Lung (tissue), 10 donors: ENCODE data around the gene GOLGA8B. TPM values are rescaled to one million over a fixed set of nuclear protein-coding genes. Genes with fewer than 3 reads are reported as not detected.
A peak's percentile ranks its signal among the peaks of the same experiment; 100 is the strongest.
"Not testable (repeated sequence)": the region's sequence is repeated elsewhere in the genome, so short reads cannot be mapped to it uniquely, and the experiment has no call there.

ENCODE experiments used
- ATAC-seq: fragments of 200-7000 bp; cut with Tn5 transposase; one replicate; pipeline ENCODE4 v1.9.1; 2020; ENCODE audit warnings: moderate number of reproducible peaks; ENCODE audit not compliant: insufficient read depth, low FRiP score
- DNase-seq, 3 donors: peaks; one replicate each; pipeline ENCODE4 v3.0.0-alpha.2; 2013 to 2017
- H3K27ac ChIP-seq, 2 donors: one replicate each; pipeline ENCODE4 v1.5.1; 2013; ENCODE audit warnings: mild to moderate bottlenecking in 2 of 2, moderate library complexity in 2 of 2, control low read depth in 1 of 2, inconsistent platforms in 1 of 2, low read depth in 1 of 2, low read length in 1 of 2
- H3K27me3 ChIP-seq, 3 donors: one replicate each; pipeline ENCODE4 v1.5.1; 2013; ENCODE audit warnings: low read length in 2 of 3; ENCODE audit not compliant: control insufficient read depth in 3 of 3, insufficient read depth in 3 of 3
- H3K36me3 ChIP-seq, 4 donors: one replicate each; pipeline ENCODE4 v1.5.1; 2013; ENCODE audit warnings: low read length in 4 of 4, mild to moderate bottlenecking in 1 of 4, moderate library complexity in 1 of 4; ENCODE audit not compliant: control insufficient read depth in 4 of 4, insufficient read depth in 4 of 4
- H3K4me1 ChIP-seq, 5 donors: one replicate each; pipeline ENCODE4 v1.5.1; 2013; ENCODE audit warnings: low read length in 5 of 5, mild to moderate bottlenecking in 2 of 5, moderate library complexity in 1 of 5; ENCODE audit not compliant: control insufficient read depth in 5 of 5, insufficient read depth in 5 of 5
- H3K4me3 ChIP-seq: one replicate; pipeline ENCODE4 v1.5.1; 2013; ENCODE audit warnings: mild to moderate bottlenecking, control low read depth, moderate library complexity
- H3K9ac ChIP-seq, 2 donors: one replicate each; pipeline ENCODE4 v1.5.1; 2013; ENCODE audit warnings: low read length in 2 of 2, control low read depth in 1 of 2; ENCODE audit not compliant: insufficient read depth in 1 of 2
- H3K9me3 ChIP-seq, 4 donors: one replicate each; pipeline ENCODE4 v1.5.1; 2013; ENCODE audit warnings: low read length in 3 of 4, mild to moderate bottlenecking in 1 of 4, moderate library complexity in 1 of 4; ENCODE audit not compliant: control insufficient read depth in 4 of 4, insufficient read depth in 3 of 4
- WGBS, 2 donors: extraction: QIAGEN DNeasy Blood & Tissue Kit; methylation state at CpG; one replicate each; pipeline ENCODE4 v1.1.7; 2013; 5-methylcytosine and 5-hydroxymethylcytosine counted together
- polyA plus RNA-seq, 2 donors: library from polyadenylated mRNA; stranded (reverse); fragments of 200-250 nt; gene quantifications; one replicate each; pipeline ENCODE4 v1.2.1, GENCODE V29; 2013
- total RNA-seq, 2 donors: library from RNA; depleted of rRNA in 1 of 2; stranded (reverse); fragments of >200 nt in 1 of 2; gene quantifications; one replicate each; pipeline ENCODE4 v1.2.1, GENCODE V29; 2014 to 2021
- donor health status: Bipolar disorder and iron deficiency.
- donor health status: healthy.
- donor health status: DM: yes; HTN: yes; CAD: no.

The GOLGA8B gene
- total and polyA plus RNA-seq, 4 donors, result 5.9 to 92.3 (median 67.0) TPM

- not testable (repeated sequence) for ATAC-seq, H3K27me3 ChIP-seq, H3K4me3 ChIP-seq, H3K36me3 ChIP-seq, H3K9me3 ChIP-seq, DNase-seq, H3K9ac ChIP-seq, H3K27ac ChIP-seq, H3K4me1 ChIP-seq
- WGBS, 2 donors, result 67 to 83% methylated on average over 13 of the region's 13 CpGs
These were observed 11.3 kb downstream of the GOLGA8B start for GRCh38 chr15:34572019-34572641.

DNA sequence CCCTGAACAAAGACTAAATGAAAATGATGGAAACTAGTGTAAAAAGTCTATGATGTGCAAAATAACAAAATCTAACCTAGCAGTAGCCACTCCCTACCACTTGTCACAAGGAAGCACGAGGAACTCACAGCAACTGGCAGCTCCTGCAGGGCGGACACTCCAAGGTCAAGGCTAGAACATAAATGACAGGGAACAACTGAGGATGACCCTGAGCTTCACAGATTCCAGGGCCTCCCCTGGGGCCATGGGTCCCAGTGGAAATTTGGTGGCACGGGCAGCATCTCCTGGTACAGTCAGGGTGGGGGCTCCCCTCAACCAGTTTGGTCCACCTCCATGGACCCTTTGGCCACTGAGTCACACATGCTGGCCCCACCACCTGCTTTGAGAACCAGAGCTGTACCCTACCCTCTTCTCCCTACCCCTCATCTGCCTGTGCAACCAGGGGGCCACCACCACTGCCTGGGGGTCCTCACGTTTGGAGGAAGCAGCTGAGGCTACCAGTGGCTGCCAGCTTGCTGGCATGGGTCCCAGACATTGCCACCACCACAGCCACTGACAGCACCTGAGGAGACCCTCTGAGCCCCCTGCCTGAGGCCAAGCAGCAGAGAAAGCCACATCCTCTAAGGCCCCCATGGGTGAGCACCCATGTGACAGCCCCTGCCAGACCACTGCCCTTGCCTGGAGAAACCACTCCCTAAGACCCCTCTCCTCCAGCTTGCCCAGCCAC is 13.6 kb downstream of the GOLGA8B start:
- not testable (repeated sequence) for H3K27me3 ChIP-seq

DNA sequence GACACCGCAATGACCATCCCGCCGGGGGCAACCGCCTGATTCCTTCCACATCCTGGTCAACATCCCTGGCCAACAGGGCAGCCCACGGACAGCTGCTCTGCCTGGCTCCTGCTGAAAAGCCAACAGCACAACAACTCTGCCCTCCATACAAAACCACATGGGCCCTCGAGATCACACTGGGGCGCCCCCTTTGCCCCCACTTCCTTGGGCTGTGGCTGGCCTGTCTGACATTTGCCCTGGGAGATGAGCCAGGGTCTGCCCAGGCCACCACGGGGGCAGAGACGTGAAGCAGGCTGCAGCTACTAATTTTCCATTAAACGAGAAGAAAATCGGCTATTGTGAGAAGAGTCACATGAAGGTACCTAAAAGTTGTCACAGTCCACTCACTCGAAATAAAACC is 16.3 kb downstream of the GOLGA8B start:
- DNase-seq, ATAC-seq: not testable (repeated sequence)
- 87 to 90% methylated on average over 6 to 7 of the region's 12 CpGs for WGBS, 2 donors

More for the DNA sequence above, 13.6 kb downstream of the GOLGA8B start:
- peak; percentile 19 for ATAC-seq
- not testable (repeated sequence) for H3K9me3 ChIP-seq, H3K9ac ChIP-seq, H3K27ac ChIP-seq, H3K4me1 ChIP-seq, H3K36me3 ChIP-seq, H3K4me3 ChIP-seq, DNase-seq
- 87 to 89% methylated on average over 1 to 4 of the region's 4 CpGs for WGBS, 2 donors

DNA sequence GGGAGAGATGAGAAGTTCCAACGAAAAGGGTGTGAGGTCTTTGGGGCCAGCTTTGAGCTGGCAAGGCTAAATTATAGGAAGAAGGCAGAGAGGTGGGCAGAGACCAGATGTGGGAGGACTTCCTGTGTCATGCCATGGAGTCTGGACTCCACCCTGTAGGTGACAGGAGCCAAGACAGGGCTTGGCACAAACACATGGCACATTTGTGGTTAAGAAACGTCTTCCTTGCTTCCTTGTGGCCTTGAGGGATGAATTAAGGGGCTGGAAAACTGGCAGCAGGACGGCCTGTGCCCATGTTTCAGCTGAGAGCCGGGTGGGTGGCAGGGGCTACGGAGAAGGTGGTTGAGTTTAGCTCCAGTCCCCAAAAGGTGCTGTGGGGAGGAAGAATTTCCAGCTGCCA is 18.7 kb downstream of the GOLGA8B start:
- not testable (repeated sequence) for H3K27ac ChIP-seq, ATAC-seq, H3K9me3 ChIP-seq, DNase-seq, H3K4me3 ChIP-seq, H3K9ac ChIP-seq, H3K36me3 ChIP-seq, H3K4me1 ChIP-seq, H3K27me3 ChIP-seq
- WGBS, 2 donors, result 75% methylated on average over 5 of the region's 5 CpGs; no CpG with 5 or more reads in 1 of the 2 donors

More for the DNA sequence above, 16.3 kb downstream of the GOLGA8B start:
- not testable (repeated sequence) for H3K4me1 ChIP-seq, H3K36me3 ChIP-seq, H3K4me3 ChIP-seq, H3K9ac ChIP-seq, H3K27ac ChIP-seq, H3K27me3 ChIP-seq, H3K9me3 ChIP-seq

DNA sequence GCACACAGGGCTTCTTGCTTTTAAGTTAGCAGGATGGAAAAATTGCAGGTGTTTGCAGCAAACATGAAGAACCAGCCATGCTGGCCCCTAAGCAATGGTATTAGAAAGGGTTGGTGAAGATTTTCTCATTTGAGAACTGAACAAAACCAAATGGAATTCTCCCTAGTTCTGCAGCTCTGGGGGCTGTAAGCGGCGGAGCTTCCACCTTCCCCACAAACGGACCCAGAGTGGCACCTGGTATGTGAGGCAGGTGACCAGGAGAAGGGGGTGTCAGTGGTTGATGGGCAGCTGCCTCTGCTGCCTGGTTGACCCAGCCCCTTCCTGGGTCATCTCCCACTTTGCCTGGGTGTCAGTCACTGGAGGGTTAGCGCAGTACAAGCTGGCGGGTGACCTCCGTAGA is 22.6 kb downstream of the GOLGA8B start:
- H3K9ac ChIP-seq, H3K36me3 ChIP-seq, ATAC-seq, H3K4me1 ChIP-seq, H3K4me3 ChIP-seq, H3K9me3 ChIP-seq, H3K27ac ChIP-seq, DNase-seq, H3K27me3 ChIP-seq: not testable (repeated sequence)
- 87 to 100% methylated on average over 3 of the region's 6 CpGs for WGBS, 2 donors

DNA sequence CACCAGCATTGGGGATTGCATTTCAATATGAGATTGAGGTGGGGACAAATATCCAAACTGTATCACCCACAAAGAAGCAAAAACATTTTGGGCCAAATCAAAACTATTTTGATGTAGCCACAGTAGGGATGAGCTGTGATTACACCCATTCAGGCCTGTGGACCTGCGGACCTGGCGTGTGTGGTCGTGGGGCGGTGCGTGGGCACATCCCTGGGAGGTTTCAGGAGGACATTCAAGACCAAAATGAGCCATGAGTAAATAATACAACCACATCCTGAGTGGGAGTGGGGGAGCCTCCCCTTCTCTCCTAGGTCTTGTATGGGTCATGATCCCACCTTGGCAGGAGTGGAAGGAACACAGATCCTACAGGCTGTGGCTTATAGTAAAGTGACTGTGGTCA is 23.7 kb downstream of the GOLGA8B start:
- WGBS, 2 donors, result 96 to 99% methylated on average over 5 of the region's 5 CpGs

GRCh38 chr15:34555162-34555561 is 28.3 kb downstream of the GOLGA8B start:
- not testable (repeated sequence) for ATAC-seq, H3K27me3 ChIP-seq, H3K27ac ChIP-seq, H3K9ac ChIP-seq, H3K4me1 ChIP-seq, DNase-seq, H3K4me3 ChIP-seq, H3K36me3 ChIP-seq, H3K9me3 ChIP-seq
- no CpG with 5 or more reads among the region's 7 CpGs for WGBS, 2 donors

More for the DNA sequence above, 23.7 kb downstream of the GOLGA8B start:
- not testable (repeated sequence) for ATAC-seq, H3K9me3 ChIP-seq, H3K36me3 ChIP-seq, H3K4me3 ChIP-seq, DNase-seq, H3K27ac ChIP-seq, H3K27me3 ChIP-seq, H3K4me1 ChIP-seq, H3K9ac ChIP-seq

- not testable (repeated sequence) for ATAC-seq, H3K27me3 ChIP-seq, H3K4me3 ChIP-seq, H3K36me3 ChIP-seq, H3K4me1 ChIP-seq, DNase-seq, H3K27ac ChIP-seq, H3K9ac ChIP-seq, H3K9me3 ChIP-seq
- 92% methylated on average over 5 of the region's 9 CpGs; no CpG with 5 or more reads in 1 of the 2 donors for WGBS, 2 donors
These were observed 28.7 kb downstream of the GOLGA8B start for GRCh38 chr15:34554716-34555115.
